Right lobe of liver (tissue), 6 donors: ENCODE measurements around the gene TAF5L. TPM values are rescaled to one million over a fixed set of nuclear protein-coding genes. Genes with fewer than 3 reads are reported as not detected.

Experiments used
- ATAC-seq, 4 donors: fragments of 200-7000 bp; cut with Tn5 transposase; one replicate each; pipeline ENCODE4 v1.9.1; 2020; ENCODE audit warnings: mild to moderate bottlenecking in 4 of 4, moderate library complexity in 4 of 4
- DNase-seq, 3 donors: peaks; one replicate each; pipeline ENCODE4 v3.0.0-alpha.2; 2020
- H3K27ac ChIP-seq, 3 donors: fragments of 200-600 bp; one replicate each; pipeline ENCODE4 v1.8.0; 2022
- H3K27me3 ChIP-seq, 2 donors: fragments of 200-600 bp; one replicate each; pipeline ENCODE4 v1.8.0; 2022
- H3K36me3 ChIP-seq, 4 donors: fragments of 200-600 bp; sonication (generic) in 1 of 4; one replicate each; pipeline versions ENCODE4 v1.5.1 to v1.8.0; 2017 to 2022; ENCODE audit warnings: control low read depth in 1 of 4
- H3K4me1 ChIP-seq, 4 donors: fragments of 200-600 bp; sonication (generic) in 1 of 4; one replicate each; pipeline versions ENCODE4 v1.5.1 to v1.8.0; 2017 to 2022; ENCODE audit warnings: control low read depth in 1 of 4
- H3K4me3 ChIP-seq, 3 donors: fragments of 200-600 bp; one replicate each; pipeline ENCODE4 v1.8.0; 2022
- H3K9me3 ChIP-seq, 4 donors: fragments of 200-600 bp; sonication (generic) in 1 of 4; one replicate each; pipeline versions ENCODE4 v1.5.1 to v1.8.0; 2017 to 2022; ENCODE audit warnings: control low read depth in 1 of 4
- CTCF ChIP-seq, 4 donors: fragments of 200-600 bp in 3 of 4; fragments of 450-650 bp in 1 of 4; IDR thresholded peaks; one replicate each; pipeline versions ENCODE4 v1.5.1 to v1.8.0; 2016 to 2022; ENCODE audit warnings: antibody characterized with exemption in 4 of 4, mild to moderate bottlenecking in 2 of 4
- POLR2A ChIP-seq: fragments of 450-650 bp; IDR thresholded peaks from one replicate; pipeline ENCODE4 v1.6.1; 2017; ENCODE audit warnings: antibody characterized with exemption, mild to moderate bottlenecking
- whole genome bisulfite sequencing: methylation state at CpG from one replicate; pipeline ENCODE4 v1.1.6; 2018; ENCODE audit warnings: low coverage, low lambda C conversion rate; ENCODE audit not compliant: insufficient coverage; ENCODE audit errors: missing lambda C conversion rate; 5-methylcytosine and 5-hydroxymethylcytosine counted together
- intact Hi-C, 2 donors: fragments of 100-400 bp; cut with DNase I; formaldehyde crosslinking; loops; one replicate each; pipeline versions ENCODE4 v1.11.2 to v1.14.1; 2022
- total RNA-seq, 6 experiments: library from RNA; depleted of rRNA in 2 of 6; stranded (reverse); fragments of >200 nt in 2 of 6; fragmentation: NEBNext Ultra II Directional in 3 of 6; extraction: Animal tissue kit (Norgen Biotek cat#: 25700) in 3 of 6; gene quantifications; one replicate each; pipeline versions ENCODE4 v1.1.0 to v1.2.4, GENCODE V29; 2016 to 2023
- donor health status: DM: no; HTN: yes; CAD: no.
- donor health status: DM: no; HTN: no; CAD: no.
- donor health status: DM: no; HTN: no; CAD: no.
- donor health status: DM: no; HTN: yes; CAD: no.
- donor health status: DM: no; HTN: yes; CAD: no.

TAF5L gene
- total RNA-seq, 6 experiments from 2014 or later: 7.6 to 14.0 (median 9.9) TPM

DNA sequence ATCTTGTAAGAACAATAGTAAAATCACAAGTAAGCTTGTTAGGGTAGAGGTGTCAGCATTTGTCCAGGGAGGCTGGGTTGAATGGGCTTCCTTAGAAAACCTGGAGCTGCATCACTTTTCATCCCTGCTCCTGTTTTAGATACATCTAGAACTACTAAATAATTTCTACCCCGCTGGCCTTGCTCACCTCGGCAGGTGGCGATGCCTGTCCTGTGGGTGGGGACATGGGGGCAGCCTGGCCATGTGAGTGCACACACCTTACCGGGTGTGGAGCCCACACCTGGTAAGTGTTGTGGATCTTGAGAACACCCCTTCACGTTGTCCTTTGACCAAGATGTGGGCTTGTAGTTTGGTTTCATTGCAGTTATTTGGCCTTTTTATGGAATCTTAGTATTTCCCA is 29.9 kb upstream of the TAF5L start:
- intact Hi-C loops: no loop called here
- no peak for DNase-seq

DNA sequence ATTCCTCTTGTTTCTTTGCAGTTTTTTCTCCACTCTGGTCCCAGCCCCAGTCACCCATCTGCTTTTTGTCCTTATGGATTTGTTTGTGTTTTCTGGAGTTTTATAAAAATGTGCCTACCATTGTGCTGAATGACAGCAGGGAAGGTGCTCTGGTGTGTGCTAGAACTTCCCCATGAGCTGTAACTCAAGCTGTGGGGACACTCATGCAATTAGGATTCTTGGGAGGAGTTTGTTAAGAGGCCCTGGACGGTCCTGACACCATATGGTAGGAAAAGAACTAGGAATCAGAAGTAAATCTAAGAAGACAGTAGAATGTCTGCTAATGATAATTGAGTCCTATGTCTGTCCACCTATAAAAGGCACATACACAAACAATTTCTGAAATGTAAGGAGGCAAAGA is 27.5 kb upstream of the TAF5L start:
- Histone ChIP-seq H3K4me1 (no peaks in the 10 kb centered on the region), H3K4me3 (no peak overlapping the region), H3K27ac (no peak overlapping the region), H3K27me3 (no peaks in the 10 kb centered on the region), H3K9me3 (no peaks in the 10 kb centered on the region), H3K36me3 (peaks cover 0 to 61% (median 20%) of the 10 kb centered on the region in 4 donors)
- DNase-seq (no peak), ATAC-seq (no peak)
- intact Hi-C loops: no loop called here
- TF ChIP-seq POLR2A: no peak
- no peak for TF ChIP-seq CTCF (IDR thresholded peaks at IDR 0.05)
- no CpG with 5 or more reads among the region's 1 CpG for WGBS

More for the DNA sequence above, 29.9 kb upstream of the TAF5L start:
- Histone ChIP-seq H3K4me3 (no peak overlapping the region), H3K27ac (no peak overlapping the region), H3K9me3 (no peaks in the 10 kb centered on the region), H3K4me1 (no peaks in the 10 kb centered on the region), H3K27me3 (no peaks in the 10 kb centered on the region), H3K36me3 (peaks cover 0 to 55% (median 14%) of the 10 kb centered on the region in 4 donors)
- ATAC-seq: no peak
- TF ChIP-seq CTCF (IDR thresholded peaks at IDR 0.05) (no peak), POLR2A (no peak)
- 86% methylated on average over 2 of the region's 5 CpGs for WGBS

DNA sequence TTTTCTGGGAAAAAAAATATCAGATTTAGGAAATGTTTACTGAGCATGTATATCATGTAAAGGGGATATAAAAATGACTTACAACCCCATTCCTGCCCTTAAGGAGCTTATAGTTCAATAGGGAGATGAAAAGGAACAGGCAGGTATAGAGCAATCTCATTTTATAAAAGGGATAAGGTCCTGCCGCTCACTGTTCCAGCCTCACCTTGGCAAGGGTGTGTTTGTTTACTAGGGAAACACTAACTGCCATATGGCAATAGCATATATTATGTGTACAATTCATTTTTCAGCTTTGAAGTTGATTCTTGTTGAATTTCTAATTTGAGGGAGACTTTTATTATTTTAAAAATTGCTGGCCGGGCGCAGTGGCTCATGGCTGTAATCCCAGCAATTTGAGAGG is 25.6 kb upstream of the TAF5L start:
- ATAC-seq: no peak
- Histone ChIP-seq H3K27ac (no peak overlapping the region), H3K9me3 (no peaks in the 10 kb centered on the region), H3K4me3 (no peak overlapping the region), H3K36me3 (peaks cover 0 to 69% (median 26%) of the 10 kb centered on the region in 4 donors), H3K27me3 (no peaks in the 10 kb centered on the region), H3K4me1 (no peaks in the 10 kb centered on the region)
- WGBS: 93% methylated on average over 3 of the region's 3 CpGs
- no peak for DNase-seq
- intact Hi-C loops: no loop called here
- no peak for TF ChIP-seq CTCF (IDR thresholded peaks at IDR 0.05)
- no peak for TF ChIP-seq POLR2A

GRCh38 chr1:229650045-229650444 is 24.1 kb upstream of the TAF5L start:
- no peaks in the 10 kb centered on the region for H3K27me3 ChIP-seq
- DNase-seq (no peak), ATAC-seq (no peak)
- H3K4me3 ChIP-seq: no peak overlapping the region
- H3K36me3 ChIP-seq: peaks cover 0 to 57% (median 27%) of the 10 kb centered on the region in 4 donors
- no peaks in the 10 kb centered on the region for H3K4me1 ChIP-seq
- WGBS: 97% methylated on average over 3 of the region's 4 CpGs
- TF ChIP-seq CTCF (IDR thresholded peaks at IDR 0.05) (no peak), POLR2A (no peak)
- no peak overlapping the region for H3K27ac ChIP-seq
- no peaks in the 10 kb centered on the region for H3K9me3 ChIP-seq
- intact Hi-C loops: no loop called here

DNA sequence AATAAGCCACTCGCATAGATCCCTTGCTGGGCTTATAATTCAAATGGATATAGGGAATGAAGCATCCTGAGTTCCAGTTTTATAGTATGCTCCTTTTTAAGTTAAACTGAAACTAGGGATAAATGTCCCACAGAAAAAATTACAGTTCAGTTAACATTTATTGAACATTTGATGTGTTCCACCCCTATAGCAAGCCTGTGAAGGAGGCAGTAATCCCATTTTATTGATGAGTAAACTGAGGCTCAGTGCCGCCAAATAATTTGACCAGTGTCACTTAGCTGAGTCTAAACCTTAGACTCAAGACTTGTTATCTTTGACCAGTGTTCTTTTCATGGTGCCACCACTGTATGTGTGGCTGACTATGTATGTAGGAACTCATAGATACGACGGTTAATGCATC is 22.5 kb upstream of the TAF5L start:
- Histone ChIP-seq H3K4me3 (no peak overlapping the region), H3K4me1 (no peaks in the 10 kb centered on the region), H3K27ac (no peak overlapping the region), H3K9me3 (no peaks in the 10 kb centered on the region), H3K36me3 (peaks cover 0 to 55% (median 23%) of the 10 kb centered on the region in 4 donors), H3K27me3 (no peaks in the 10 kb centered on the region)
- WGBS: 94% methylated on average over 4 of the region's 4 CpGs
- DNase-seq (no peak), ATAC-seq (no peak)
- TF ChIP-seq POLR2A (no peak), CTCF (IDR thresholded peaks at IDR 0.05) (no peak)
- intact Hi-C loops: no loop called here
